Stimulated activated CD4-positive, alpha-beta T cell treated with anti-CD3 and anti-CD28 coated beads, Interleukin-1b, Interleukin-23, amount 100 ng/mL, for 48 hours (primary cell): ENCODE measurements around the gene PLXDC2.
"Not testable (repeated sequence)": the region's sequence is repeated elsewhere in the genome, so short reads cannot be mapped to it uniquely, and the experiment has no call there.

Experiments used
- DNase-seq: peaks from one replicate; pipeline ENCODE4 v3.0.0-alpha.2; 2020

The PLXDC2 gene

GRCh38 chr10:19986591-19986990 is 170.4 kb downstream of the PLXDC2 start:
- DNase-seq, result no peak

GRCh38 chr10:19987931-19988330 is 171.7 kb downstream of the PLXDC2 start:
- DNase-seq, result no peak

DNA sequence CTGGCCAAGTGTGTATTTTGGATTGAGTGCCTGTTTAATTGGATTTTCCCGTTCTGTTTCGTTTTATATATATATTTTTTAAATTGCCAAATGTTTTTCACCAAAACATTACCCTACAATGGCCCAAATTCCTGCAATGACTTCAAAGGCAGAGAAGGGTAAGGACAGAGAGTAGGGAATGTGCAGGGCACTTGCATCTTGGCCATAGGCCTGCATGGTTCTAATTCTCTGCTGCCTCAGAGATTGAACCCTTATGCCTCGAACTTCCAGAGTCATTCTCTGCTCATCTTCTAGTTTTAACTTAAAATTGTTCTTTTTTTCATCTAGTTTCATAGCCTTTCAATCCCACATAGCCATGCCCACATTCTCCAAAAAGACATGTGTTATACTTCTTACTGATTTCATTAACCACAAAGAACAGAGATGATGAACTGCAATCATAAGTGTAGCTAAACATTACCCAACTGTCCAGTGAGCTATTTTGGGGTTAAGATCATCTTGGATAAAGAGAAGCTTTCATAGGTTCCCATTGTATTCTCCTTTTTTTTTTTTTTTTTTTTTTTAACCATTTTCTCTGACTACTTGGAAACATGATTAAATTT is 177.6 kb downstream of the PLXDC2 start:
- DNase-seq, result no peak

DNA sequence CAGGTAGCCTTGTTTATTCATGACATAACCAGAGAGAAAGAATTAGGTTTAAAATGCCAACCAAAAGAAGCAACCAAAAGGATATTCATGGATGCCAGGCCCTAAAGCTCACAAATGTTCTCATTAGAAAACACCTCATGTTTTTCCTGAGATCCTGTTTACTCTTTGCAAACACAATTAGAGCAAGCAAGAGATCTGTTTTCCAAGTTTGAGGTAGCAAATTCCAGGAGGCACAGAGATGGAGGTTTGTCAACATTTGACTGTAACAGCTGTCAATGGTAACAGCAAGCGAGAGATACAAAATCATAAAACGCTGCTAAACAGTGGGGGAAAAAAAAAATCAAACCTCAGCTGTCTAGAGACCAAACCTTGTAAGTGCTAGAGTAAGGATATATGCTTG is 182.2 kb downstream of the PLXDC2 start:
- no peak for DNase-seq

- DNase-seq, result no peak
Observed at GRCh38 chr10:19999431-19999830, 183.2 kb downstream of the PLXDC2 start.

DNA sequence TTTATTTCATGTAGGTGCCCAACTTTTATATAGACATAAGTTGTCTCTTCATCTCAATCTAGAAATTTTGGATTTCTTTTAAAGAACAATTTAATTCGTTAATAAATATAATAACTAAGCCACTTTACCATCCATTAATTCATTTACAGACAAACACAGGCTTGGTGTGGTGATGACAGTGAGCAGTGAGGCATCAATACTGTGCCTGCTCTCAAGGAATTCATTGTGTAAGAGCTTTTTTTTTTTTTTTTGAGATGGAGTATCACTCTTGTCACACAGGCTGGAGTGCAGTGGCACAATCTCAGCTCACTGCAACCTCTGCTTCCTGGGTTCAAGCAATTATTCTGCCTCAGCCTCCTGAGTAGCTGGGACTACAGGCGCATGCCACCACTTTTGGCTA is 185.8 kb downstream of the PLXDC2 start:
- DNase-seq, result not testable (repeated sequence)

GRCh38 chr10:20002657-20003056 is 186.4 kb downstream of the PLXDC2 start:
- no peak for DNase-seq

- no peak for DNase-seq
Observed at GRCh38 chr10:20004087-20004523, 187.9 kb downstream of the PLXDC2 start.

- no peak for DNase-seq
Observed at GRCh38 chr10:20005638-20006037, 189.4 kb downstream of the PLXDC2 start.

DNA sequence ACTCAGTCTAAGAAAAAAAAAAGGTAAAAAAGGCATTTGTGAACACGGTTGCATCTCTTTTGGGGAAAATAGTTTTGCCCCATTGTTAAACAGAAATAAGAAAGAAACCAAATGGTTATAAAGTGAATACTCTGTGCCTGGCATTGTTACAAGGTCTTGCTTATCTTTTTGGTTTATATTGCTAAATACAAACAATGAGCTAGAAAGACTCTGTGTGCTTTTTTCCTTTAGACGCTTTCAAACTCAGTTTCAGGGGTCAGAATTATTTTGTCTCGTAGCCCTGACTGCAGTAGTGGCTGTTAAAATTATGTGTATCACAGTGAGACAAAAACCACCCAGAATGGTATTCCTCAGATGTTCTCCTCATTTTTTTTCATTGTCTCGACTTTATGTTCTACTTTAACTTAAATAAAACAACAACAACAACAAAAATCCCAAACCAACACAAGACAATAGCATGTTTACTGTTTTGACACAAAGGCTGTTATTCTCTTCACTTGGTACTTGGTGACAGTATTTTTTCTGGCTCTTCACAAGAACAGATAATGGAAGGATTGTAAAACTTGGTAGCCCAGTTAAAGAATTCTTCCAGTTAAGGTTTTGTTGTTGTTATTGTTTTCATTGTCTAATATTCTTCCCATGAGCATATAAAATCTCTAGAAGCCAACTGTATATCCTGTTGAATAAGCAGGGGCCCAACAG is 190.1 kb downstream of the PLXDC2 start:
- DNase-seq, result no peak

DNA sequence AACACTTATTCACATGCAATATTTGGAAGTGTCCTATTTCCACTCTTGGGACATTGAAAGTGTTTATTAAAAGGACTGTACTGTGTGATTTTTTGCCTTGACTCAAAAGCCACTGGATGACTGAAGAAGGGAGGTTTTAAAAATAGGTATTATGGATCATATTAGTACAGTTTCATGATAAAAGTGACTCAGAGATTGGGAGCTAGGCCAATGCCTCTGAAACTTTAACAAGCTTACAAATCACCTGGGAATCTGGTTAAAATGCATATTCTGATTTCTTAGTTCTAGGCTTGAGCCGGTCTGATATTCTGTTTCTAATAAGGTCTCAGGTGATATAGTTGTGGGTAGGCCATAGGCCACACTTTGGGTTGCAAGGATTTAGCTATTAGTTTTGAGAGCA is 191.2 kb downstream of the PLXDC2 start:
- no peak for DNase-seq

- no peak for DNase-seq
Observed at GRCh38 chr10:20013991-20014750, 197.9 kb downstream of the PLXDC2 start.

DNA sequence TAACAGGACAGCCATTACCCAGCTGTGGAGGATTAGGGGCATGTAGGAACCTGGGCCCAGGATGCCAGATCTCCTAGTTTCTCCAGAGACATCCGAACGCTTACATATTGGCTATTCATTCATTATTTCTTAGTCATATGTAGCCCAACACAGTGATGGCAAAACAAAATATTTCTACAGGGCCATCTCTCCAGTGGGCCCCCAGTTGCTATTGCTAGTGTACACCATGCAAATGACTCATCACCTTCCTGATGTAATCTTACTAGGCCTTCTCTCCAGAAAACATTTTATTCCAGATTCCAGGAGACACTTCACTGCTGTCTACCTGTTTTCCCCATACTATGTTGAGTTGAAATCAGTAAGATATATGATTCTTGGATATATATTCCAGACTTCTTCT is 201.7 kb downstream of the PLXDC2 start:
- no peak for DNase-seq

DNA sequence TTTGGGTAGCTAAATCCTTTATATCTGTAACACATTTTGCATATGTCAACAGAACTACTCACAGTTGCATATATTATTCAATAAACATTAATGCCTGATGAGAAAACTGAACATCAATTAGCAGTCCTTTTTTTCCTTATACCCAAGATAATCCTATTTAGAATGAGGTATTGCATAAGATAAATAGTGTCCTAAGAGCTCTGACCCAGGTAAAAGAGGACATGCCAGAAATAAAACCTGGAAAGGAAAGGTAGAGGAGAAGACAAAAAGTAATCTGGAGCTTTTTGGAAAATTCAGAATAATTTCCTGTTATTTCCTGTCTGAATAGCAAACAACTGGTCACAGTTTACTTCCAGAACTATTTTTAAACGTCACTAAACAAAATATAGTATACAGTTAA is 204.4 kb downstream of the PLXDC2 start:
- DNase-seq, result no peak

DNA sequence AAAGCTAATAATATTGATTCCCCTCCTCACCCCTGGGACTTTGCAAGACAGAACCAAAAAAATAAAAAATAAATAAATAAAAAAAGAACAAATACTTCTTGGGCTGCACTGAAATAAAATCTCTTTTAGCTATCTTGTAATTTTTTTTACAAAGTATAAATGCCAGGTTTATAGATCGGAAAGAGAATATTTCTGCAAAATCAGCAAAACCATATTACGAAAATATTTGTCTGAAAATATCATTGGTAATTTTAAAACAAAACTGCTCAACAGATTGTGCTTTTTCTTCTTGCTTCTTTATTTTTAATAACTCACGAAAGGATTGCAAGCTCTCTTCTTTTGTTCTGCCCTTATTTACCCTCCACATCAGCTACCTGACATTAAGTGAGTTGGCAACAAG is 213.3 kb downstream of the PLXDC2 start:
- DNase-seq, result no peak

DNA sequence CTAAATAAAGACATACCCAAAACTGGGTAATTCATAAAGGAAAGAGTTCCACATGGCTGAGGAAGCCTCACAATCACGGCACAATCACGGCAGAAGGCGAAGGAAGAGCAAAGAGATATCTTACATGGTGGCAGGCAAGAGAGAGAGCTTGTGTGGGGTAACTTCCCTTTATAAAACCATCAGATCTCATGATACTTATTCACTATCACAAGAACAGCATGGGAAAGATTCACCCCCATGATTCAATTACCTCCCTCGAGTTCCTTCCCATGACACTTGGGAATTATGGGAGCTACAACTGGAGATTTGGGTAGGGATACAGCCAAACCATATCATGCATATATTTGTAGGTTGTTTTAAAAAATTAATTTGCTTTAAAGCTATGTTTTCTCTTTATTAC is 217.2 kb downstream of the PLXDC2 start:
- no peak for DNase-seq

- no peak for DNase-seq
Observed at GRCh38 chr10:20034732-20035131, 218.5 kb downstream of the PLXDC2 start.

GRCh38 chr10:20040012-20040411 is 223.8 kb downstream of the PLXDC2 start:
- no peak for DNase-seq

- no peak for DNase-seq
Observed at GRCh38 chr10:20041931-20042330, 225.7 kb downstream of the PLXDC2 start.

DNA sequence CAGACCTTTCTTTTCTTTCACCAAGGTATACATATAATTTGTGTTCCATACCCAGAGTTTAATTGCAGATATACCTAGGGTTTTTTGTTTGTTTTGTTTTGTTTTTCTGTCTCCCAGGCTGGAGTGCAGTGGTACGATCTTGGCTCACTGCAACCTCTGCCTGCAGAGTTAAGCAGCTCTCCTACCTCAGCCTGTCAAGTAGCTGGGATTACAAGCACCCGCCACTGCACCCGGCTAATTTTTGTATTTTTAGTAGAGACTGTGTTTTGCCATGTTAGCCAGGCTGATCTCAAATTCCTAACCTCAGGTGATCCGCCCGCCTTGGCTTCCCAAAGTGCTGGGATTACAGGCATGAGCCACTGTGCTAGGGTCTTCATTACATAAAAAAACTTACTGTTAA is 228.9 kb downstream of the PLXDC2 start:
- DNase-seq, result not testable (repeated sequence)

- DNase-seq, result no peak
Observed at GRCh38 chr10:20048161-20048560, 231.9 kb downstream of the PLXDC2 start.

- no peak for DNase-seq
Observed at GRCh38 chr10:20058135-20058534, 241.9 kb downstream of the PLXDC2 start.

DNA sequence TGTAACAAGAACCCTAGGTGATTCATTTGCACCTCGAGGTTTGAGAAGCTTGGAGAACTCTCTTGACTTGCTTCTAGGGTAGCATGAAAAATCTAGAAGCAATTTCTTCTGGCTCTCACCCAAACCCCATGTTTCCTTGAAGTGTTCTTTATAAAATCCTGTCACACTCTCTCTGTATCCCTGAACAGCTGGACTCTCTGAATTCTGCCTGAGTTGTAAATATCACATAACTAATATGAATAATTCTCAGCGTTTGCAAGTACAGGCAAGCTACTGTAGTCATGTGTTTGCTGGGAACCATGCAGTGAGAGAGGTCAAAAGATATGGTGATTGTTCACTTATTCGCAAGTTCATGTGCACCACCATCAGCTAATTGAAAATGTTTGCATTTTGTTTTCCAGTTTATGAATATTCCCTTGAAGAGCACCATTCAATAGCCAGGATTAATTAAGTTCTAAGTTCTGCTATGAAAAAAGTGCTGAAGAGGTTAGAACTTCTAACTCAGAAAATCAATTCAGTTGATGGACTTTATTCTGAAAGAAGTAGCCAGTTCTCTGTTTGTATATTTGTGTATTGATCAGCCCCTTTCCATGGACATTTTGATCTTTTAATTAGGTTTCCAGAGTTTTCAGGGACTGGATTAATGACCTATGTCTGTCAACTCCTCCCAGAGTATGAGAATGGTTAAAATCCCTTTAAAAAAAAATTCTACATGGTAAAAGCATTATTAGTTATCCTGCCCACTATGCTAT is 243.0 kb downstream of the PLXDC2 start:
- no peak for DNase-seq
